AG08395 (cell line): ENCODE results near the gene SAMD10.
"Not testable (repeated sequence)": the region's sequence is repeated elsewhere in the genome, so short reads cannot be mapped to it uniquely, and the experiment has no call there.

Experiments
- DNase-seq: peaks from one replicate; pipeline ENCODE4 v3.0.0; 2012; ENCODE audit warnings: mixed read lengths, low spot score

SAMD10 gene

DNA sequence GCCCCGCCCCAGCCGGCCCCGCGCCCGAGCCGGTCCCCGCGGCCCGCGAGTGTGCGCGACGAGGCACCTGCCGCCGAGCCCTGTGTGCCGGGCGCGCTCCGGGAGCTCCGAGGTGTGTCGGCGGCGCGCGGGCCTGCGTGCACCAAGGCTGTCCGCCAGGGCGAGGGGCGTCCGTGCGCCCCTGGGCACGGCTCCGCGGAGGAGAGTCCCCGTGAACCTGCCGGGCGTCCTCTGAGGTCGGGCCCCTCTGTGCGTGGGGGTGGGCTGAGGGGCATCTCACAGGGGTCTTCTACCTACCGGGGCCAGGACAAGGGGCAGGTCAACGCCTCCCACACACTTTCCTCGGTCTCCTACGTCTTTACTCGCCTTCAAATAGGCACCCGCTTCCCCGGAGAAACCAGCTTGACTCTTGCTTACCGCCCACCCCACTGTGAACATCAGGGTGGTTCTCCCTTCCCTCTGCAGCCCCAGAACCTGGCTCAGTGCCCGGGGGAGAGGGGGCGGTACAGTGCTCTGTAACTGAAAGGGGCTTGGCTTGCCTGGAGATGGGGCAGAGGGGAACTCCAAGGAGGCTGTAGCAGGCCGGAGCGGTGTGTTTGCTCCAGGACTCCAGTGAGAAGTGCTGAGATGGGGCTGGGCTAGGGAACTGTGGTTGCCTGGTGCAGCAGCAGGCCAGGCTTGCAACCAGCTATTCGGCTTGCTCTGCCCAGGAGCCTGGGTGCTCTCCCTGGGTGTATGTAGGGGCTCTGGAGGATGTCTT lies at the start of gene SAMD10:
SAMD10 (minus strand) TSS at position 86 of the 760 bp plus-strand sequence. CDS start 175 bp downstream, outside the sequence.
- no peak for DNase-seq

DNA sequence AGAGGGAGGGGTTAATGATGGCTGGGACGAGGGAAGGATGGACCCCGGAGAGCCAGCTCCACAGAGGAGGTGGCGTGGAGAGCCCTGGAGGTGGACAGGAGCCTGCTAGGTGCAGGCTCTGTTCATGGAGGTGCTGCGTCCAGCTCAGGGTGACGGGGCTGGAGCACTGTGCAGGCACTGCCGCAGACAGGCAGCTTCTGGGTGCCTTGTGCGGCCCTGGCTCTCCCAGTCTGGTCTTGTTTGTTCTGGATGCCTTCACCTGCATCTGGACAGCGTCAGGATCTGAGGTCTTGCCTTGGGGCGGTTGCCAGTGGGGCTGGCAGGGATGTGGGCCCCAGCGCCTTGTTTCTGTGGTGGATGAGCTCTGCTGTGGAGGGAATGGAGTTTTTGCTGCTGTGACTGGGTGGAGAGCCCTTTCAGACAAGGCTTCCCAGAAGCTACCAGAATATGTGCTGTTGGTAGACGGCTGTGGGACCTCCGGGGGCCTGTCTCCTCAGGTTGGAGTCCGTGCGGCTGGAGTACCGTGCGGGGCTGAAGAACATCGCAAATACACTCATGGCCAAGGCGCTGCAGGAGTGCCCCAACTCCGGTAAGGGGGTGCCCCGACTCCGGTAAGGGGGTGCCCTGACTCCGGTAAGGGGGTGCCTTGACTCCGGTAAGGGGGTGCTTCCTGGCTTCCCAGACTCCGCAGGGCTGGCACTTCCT lies 48.7 kb upstream of the SAMD10 start:
- no peak for DNase-seq

DNA sequence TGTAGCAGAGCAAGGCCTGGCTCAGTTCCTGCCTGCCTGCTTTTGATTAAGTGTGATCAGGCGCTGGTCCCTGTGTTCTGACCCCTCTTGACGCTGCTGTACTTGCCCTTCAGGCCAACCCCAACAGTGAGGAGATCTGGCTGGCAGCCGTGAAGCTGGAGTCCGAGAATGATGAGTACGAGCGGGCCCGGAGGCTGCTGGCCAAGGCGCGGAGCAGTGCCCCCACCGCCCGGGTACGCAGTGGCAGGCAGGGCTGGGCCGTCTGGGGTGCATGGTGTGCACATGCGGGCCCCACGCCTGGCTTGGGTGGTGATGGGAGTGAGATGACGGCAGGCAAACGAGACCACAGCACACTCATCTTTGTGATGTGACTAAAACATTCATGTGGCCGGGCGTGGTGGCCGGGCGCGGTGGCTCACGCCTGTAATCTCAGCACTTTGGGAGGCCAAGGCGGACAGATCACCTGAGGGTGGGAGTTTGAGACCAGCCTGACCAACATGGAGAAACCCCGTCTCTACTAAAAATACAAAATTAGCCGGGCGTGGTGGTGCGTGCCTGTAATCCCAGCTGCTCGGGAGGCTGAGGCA lies 46.5 kb upstream of the SAMD10 start:
- DNase-seq: no peak

DNA sequence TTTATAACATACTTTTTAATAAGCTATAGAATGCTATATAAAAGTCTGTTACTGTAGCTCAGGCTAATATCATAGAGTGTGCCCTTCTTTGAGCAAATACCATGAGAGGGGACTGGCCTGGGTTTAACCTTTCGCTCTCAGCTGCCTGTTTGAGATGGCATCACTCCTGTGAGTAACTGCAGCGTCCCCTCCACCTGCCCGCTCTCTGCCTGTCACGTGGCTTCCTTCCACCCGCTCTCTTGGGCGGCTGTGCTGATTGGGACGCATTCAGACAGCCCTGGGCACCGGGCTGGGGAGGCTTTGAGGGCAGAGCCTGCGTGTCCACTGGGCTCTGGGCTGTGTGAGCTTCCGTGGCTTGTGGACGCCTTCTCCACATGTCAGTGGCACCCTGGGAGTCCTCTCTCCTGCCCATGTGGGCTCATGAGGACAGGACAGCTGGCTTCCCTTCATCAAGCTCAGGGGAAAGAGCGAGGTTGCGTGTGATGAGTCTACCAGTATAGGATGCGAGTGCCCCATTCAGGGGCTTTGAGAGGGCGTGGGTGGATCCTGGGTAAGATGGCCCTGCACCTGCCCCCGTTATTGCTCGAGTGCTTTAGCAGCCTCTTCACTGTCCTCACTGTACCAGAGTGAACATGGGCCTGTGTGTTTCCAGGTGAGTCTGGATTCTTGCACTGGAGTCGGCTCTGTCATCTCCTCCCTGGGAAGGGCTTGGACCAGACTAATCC lies 45.8 kb upstream of the SAMD10 start:
- no peak for DNase-seq

DNA sequence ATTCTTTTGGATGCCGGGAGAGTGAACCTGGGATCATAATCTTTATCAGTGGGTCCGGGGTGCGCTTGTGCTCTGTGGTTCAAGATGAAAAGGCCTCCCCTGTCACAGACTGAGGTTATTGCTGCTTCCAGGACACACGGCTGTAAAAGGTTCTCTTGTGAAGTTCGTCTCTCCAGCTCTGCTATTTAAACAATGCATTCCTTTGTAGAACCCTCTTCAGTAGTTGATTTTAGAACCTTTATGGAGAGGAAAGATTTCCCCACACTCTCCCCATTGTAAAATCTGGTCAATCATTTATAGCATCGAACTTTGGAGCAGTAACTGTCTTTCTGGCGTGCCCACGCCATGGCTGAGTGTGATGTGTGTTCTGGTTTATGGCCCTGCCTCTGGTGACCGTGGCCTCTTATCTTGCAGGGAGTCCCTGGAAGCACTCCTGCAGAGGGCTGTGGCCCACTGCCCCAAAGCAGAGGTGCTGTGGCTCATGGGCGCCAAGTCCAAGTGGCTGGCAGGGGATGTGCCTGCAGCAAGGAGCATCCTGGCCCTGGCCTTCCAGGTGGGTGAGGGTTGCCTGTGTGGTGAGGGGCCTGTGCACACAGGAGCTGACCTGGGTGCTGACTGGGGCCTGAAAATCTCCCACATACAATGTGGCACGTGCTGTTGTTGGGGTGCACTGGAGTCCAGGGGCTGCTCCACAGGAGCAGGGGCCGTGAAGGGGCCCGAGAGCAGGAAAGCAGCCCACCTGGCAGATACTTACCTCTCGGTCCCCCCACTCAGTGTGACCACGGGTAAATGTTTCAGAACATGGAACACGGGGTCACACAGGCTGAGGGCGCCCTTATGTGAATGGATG lies 44.9 kb upstream of the SAMD10 start:
- DNase-seq: no peak

DNA sequence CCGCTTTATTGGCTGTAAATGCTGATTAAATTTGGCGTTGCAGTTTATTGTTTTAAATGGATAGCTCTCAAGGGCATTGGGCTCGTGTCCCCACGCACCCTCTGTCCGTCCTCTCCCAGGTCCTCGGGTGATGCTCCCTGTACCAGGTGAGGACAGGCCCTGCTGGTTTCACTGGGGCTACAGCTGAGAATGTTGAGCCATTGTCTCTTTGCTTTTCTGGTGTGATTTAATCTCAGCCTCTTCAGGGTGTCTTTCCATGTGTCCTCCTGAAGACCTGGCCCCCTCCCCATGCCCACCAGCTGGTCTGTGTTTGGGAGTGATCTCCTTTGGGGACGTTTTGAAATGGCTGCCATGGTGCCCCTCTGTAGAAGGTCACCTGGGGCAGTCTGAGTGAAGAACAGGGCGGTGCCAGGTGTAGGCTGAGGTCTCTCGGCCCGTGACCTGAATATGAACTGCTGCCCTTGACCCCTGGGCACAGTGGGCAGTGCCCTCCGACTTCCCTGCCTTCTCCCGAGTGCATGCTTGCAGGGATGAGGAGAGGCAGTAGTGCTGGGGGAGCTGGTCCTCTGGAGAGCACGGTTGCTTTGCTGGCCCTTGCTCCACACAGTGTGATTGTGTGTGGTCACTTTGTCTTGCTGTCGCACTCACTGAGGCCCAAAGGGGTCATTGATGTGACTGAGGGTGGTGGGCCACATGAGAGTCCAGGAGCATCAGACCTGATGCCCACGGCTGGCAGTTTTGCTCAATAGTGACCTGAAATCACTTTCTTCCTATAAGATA lies 44.1 kb upstream of the SAMD10 start:
- no peak for DNase-seq

- DNase-seq: no peak
These were observed 43.4 kb upstream of the SAMD10 start for GRCh38 chr20:64022671-64023360.

- DNase-seq: no peak
These were observed 41.9 kb upstream of the SAMD10 start for GRCh38 chr20:64021124-64021975.

GRCh38 chr20:64015635-64016034 lies 36.2 kb upstream of the SAMD10 start:
- DNase-seq: no peak

DNA sequence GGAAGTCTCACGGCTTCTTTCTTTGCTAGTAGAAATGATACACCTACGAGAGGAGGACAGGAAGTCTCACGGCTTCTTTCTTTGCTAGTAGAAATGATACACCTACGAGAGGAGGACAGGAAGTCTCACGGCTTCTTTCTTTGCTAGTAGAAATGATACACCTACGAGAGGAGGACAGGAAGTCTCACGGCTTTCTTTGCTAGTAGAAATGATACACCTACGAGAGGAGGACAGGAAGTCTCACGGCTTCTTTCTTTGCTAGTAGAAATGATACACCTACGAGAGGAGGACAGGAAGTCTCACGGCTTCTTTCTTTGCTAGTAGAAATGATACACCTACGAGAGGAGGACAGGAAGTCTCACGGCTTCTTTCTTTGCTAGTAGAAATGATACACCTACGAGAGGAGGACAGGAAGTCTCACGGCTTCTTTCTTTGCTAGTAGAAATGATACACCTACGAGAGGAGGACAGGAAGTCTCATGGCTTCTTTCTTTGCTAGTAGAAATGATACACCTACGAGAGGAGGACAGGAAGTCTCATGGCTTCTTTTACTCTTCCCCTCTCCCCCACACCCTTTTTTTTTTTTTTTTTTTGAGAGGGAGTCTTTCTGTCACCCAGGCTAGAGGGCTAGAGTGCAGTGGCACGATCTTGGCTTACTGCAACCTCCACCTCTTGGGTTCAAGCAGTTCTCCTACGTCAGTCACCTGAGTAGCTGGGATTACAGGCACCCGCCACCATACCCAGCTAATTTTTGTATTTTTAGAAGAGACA lies 33.1 kb upstream of the SAMD10 start:
- not testable (repeated sequence) for DNase-seq

- no peak for DNase-seq
These were observed 31.9 kb upstream of the SAMD10 start for GRCh38 chr20:64011366-64011779.

DNA sequence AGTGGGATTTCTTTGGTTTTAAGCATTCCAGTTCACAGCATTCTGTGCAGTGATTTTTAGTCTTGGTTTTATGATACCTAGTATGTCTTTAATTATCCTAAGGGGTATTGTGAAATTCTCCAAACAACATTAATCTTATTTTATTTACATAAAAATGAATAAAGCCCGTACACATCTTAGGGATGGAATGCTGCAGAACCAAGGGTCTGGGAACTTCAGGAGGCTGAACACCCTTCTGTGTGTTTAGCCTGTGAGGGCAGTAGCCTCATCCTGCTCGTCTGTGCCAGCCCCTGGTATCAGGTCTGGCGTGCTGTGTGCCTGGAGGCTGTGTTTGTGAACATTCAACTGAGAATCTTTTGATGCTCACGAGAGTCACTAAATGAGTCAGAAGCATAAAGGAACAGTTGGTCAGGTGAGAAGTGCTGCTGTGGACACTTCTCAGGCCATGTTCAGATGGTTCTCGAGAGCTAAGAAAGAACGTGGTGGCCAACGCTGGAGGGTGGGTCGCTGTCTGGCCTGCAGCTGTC lies 31.3 kb upstream of the SAMD10 start:
- peak; percentile 58 for DNase-seq

DNA sequence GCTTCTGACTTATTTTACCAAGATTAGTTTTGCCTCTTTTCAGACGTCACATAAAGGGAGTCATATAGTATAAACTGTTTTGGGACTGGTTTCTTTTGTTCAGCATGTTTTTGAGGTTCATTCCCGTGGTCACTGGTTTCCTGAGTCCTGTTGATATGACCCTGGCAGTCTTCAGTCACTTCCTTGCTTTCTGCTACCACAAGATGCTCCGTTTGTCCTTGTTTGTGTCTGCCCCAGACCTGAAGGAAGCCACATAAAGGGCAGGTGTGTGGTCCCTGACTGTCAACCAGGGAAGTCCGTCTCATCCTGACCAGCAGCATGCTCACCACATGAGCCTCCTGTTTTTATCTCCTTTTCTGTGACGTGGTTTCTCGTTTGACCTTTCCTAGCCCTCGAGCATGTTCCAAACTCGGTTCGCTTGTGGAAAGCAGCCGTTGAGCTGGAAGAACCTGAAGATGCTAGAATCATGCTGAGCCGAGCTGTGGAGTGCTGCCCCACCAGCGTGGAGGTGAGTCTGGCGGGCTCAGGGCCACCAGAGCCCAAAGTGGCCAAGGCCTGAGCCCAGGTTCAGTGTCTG lies 30.5 kb upstream of the SAMD10 start:
- no peak for DNase-seq

- no peak for DNase-seq
These were observed 27.5 kb upstream of the SAMD10 start for GRCh38 chr20:64006902-64007301.

DNA sequence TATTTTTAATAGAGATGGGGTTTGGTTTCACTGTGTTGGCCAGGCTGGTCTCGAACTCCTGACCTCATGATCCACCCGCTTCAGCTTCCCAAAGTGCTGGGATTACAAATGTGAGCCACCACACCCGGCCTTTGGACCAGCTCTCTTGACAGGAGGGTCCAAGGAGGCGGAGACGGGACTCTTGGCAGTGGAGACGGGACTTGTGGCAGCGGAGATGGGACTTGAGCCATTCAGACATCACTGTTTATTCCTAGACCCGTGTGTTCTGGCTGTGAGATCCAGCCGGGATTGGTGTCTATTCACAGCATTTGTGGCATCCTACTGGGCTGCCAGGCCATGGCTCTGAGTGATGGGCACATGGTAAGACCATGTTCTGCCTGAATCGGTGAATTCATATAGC lies 27.0 kb upstream of the SAMD10 start:
- DNase-seq: no peak

- DNase-seq: no peak
These were observed 26.0 kb upstream of the SAMD10 start for GRCh38 chr20:64005394-64005793.

DNA sequence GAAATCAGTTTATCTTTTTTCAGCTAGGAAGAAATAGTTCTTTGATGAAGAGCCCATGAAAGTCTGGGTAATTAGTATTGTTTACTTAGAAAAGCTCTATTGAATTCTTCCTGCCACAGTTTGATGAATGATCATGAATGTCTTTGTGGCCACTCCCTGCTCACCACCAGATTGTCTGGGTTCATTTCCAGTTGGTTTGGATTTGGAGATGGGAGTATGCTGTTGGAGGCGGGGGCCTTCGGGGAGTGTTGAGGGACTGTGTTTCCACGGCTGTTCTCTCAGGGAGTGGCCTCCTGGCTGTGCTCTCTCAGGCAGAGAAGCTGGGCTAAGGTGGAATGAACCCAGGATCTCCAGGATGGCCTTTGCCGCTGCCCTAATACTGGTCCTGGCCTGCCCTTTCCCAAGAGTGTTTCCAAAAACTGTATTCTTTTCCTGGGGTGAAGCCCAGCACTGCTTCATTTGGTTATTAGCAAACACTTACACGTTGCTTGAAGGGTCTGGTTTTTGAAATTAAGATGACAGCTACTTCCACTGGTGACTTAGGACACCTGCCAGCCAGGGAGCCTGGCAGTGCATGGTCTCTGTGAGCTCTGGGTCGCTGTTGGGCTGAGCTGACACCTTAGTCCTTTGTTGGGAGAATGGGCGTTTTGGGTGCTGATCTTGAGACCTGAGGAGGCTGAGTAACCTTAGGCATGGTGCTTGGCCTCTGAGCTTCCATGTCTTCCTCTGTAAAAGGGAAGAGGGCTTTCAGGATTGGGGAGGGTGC lies 24.7 kb upstream of the SAMD10 start:
- no peak for DNase-seq
